ENCODE results near the gene UNC45B.
"Not testable (repeated sequence)": the region's sequence is repeated elsewhere in the genome, so short reads cannot be mapped to it uniquely, and the experiment has no call there.

Gene UNC45B

GRCh38 chr17:35147375-35147905, at the start of gene UNC45B:
TSS of gene UNC45B (plus strand) at chr17:35147817. CDS start at chr17:35148264, 447 bp downstream.
- no peak within 1 kb of the TSS for H3K4me3 ChIP-seq (ENCODE audit: low read depth, low read length)
- TF ChIP-seq CTCF (conservative IDR thresholded peaks at IDR 0.05; ENCODE audit: low read depth, low read length): no peak

GRCh38 chr17:35099908-35100307, 47.7 kb upstream of the UNC45B start:
- H3K4me3 ChIP-seq (ENCODE audit: low read depth, low read length): no peak overlapping the region
- DNase-seq (ENCODE audit: low read depth): no peak
- TF ChIP-seq CTCF (conservative IDR thresholded peaks at IDR 0.05; ENCODE audit: low read depth, low read length): no peak

More at GRCh38 chr17:35147375-35147905, at the start of gene UNC45B:
- no peak for DNase-seq (ENCODE audit: low read depth)

- no peak for TF ChIP-seq CTCF (conservative IDR thresholded peaks at IDR 0.05; ENCODE audit: low read depth, low read length)
- H3K4me3 ChIP-seq (ENCODE audit: low read depth, low read length): no peak overlapping the region
- no peak for DNase-seq (ENCODE audit: low read depth)
Observed at GRCh38 chr17:35101036-35101435, 46.6 kb upstream of the UNC45B start.

GRCh38 chr17:35101725-35102124, 45.9 kb upstream of the UNC45B start:
- no peak overlapping the region for H3K4me3 ChIP-seq (ENCODE audit: low read depth, low read length)
- TF ChIP-seq CTCF (conservative IDR thresholded peaks at IDR 0.05; ENCODE audit: low read depth, low read length): no peak
- DNase-seq (ENCODE audit: low read depth): no peak

- DNase-seq (ENCODE audit: low read depth): no peak
- H3K4me3 ChIP-seq (ENCODE audit: low read depth, low read length): no peak overlapping the region
- no peak for TF ChIP-seq CTCF (conservative IDR thresholded peaks at IDR 0.05; ENCODE audit: low read depth, low read length)
Observed at GRCh38 chr17:35103271-35103670, 44.3 kb upstream of the UNC45B start.

GRCh38 chr17:35104844-35105450, 42.7 kb upstream of the UNC45B start:
- no peak overlapping the region for H3K4me3 ChIP-seq (ENCODE audit: low read depth, low read length)
- DNase-seq (ENCODE audit: low read depth): no peak
- TF ChIP-seq CTCF (conservative IDR thresholded peaks at IDR 0.05; ENCODE audit: low read depth, low read length): no peak

GRCh38 chr17:35110791-35111190, 36.8 kb upstream of the UNC45B start:
- H3K4me3 ChIP-seq (ENCODE audit: low read depth, low read length); DNase-seq (ENCODE audit: low read depth): not testable (repeated sequence)
